ENCODE measurements around the gene GAREM1.

GRCh38 chr18:32337347-32337746, 133.3 kb downstream of the GAREM1 start:
- TF ChIP-seq MXD4 (CRISPR knock-in tag; IDR thresholded peaks at IDR 0.05; ENCODE audit: borderline replicate concordance) (no peak), SMAD4 (CRISPR knock-in tag; IDR thresholded peaks at IDR 0.05) (no peak), NFE2L1 (CRISPR knock-in tag; IDR thresholded peaks at IDR 0.05) (no peak), CBFB (CRISPR knock-in tag; IDR thresholded peaks at IDR 0.05; ENCODE audit: low read depth) (no peak), MYBL2 (CRISPR knock-in tag; IDR thresholded peaks at IDR 0.05) (no peak), USF2 (CRISPR knock-in tag; IDR thresholded peaks at IDR 0.05) (no peak), OVOL2 (CRISPR knock-in tag; IDR thresholded peaks at IDR 0.05; ENCODE audit: borderline replicate concordance) (no peak), CTCF (IDR thresholded peaks at IDR 0.05) (no peak), CREM (CRISPR knock-in tag; IDR thresholded peaks at IDR 0.05) (no peak), IRF1 (CRISPR knock-in tag; IDR thresholded peaks at IDR 0.05) (no peak)
- TF ChIP-seq, protein P1, sequence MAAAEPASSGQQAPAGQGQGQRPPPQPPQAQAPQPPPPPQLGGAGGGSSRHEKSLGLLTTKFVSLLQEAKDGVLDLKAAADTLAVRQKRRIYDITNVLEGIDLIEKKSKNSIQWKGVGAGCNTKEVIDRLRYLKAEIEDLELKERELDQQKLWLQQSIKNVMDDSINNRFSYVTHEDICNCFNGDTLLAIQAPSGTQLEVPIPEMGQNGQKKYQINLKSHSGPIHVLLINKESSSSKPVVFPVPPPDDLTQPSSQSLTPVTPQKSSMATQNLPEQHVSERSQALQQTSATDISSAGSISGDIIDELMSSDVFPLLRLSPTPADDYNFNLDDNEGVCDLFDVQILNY (CRISPR knock-in tag; IDR thresholded peaks at IDR 0.05): no peak
- TF ChIP-seq, protein P2, sequence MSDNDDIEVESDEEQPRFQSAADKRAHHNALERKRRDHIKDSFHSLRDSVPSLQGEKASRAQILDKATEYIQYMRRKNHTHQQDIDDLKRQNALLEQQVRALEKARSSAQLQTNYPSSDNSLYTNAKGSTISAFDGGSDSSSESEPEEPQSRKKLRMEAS (CRISPR knock-in tag; IDR thresholded peaks at IDR 0.05): no peak
- TF ChIP-seq, protein P3, sequence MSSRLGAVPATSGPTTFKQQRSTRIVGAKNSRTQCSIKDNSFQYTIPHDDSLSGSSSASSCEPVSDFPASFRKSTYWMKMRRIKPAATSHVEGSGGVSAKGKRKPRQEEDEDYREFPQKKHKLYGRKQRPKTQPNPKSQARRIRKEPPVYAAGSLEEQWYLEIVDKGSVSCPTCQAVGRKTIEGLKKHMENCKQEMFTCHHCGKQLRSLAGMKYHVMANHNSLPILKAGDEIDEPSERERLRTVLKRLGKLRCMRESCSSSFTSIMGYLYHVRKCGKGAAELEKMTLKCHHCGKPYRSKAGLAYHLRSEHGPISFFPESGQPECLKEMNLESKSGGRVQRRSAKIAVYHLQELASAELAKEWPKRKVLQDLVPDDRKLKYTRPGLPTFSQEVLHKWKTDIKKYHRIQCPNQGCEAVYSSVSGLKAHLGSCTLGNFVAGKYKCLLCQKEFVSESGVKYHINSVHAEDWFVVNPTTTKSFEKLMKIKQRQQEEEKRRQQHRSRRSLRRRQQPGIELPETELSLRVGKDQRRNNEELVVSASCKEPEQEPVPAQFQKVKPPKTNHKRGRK (CRISPR knock-in tag; IDR thresholded peaks at IDR 0.05; ENCODE audit: borderline replicate concordance): no peak
